Endometrial microvascular endothelial cells (primary cell): ENCODE data around the gene MRRF. TPM values are rescaled to one million over a fixed set of nuclear protein-coding genes. Genes with fewer than 3 reads are reported as not detected.

ENCODE experiments used
- in situ Hi-C: cut with HindIII; loops from 2 replicates; pipeline ENCODE4 v1.10.0; 2017; ENCODE audit warnings: low sequenced_read_pairs, low pct_unique_long_range_greater_than_20kb; ENCODE audit errors: inconsistent ontology term
- total RNA-seq: library from RNA; depleted of rRNA; stranded (reverse); fragments of >200 nt; gene quantifications from one replicate; pipeline ENCODE4 v1.2.3, GENCODE V29; 2015; ENCODE audit errors: inconsistent ontology term

The MRRF gene
- total RNA-seq: 51.4 TPM

DNA sequence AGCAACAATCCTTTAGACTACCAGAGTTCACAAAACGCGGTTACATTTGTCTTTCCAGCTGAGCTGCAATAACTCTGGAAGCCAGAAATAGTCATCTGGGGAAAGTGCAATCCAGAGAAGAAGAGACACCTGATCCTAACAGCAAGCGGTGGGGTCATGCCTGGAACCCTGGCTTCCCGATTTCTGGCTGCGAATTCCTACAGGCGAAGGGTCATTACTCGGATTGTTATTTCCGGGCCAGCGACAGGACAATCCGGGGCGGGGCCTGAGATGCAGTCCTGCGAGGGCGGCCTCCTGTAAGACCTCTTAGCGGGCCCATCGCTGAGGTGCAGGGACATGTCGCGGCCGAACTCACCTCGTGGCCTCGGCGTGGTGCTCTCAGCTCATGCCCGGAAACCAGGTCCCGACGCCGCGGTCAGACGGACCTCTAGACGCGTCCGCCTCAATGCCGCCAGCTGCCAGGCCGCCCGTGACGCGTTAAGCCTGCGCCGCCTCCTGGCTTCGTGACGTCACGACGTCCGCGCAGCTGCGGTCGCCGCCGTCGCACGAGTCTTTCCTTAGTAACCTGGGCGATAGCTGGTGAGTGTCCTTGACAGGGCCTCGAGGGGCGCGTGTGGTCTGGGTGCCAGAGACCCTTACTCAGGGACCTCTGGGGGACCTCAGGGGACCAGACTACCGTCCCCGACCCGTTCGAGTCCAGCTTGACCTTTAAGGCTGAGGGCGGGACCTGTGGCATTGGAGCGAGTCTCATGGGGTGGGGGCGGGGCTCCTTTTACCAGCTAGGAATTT is at the start of gene MRRF, which contains the start of gene RBM18:
MRRF (plus strand) TSS at position 523 of the 789 bp plus-strand sequence. CDS start 6,010 bp downstream, outside the sequence.
RBM18 (minus strand) TSS at position 481 of the 789 bp plus-strand sequence. CDS start 3,348 bp downstream, outside the sequence.
- in situ Hi-C loops: no loop called here

DNA sequence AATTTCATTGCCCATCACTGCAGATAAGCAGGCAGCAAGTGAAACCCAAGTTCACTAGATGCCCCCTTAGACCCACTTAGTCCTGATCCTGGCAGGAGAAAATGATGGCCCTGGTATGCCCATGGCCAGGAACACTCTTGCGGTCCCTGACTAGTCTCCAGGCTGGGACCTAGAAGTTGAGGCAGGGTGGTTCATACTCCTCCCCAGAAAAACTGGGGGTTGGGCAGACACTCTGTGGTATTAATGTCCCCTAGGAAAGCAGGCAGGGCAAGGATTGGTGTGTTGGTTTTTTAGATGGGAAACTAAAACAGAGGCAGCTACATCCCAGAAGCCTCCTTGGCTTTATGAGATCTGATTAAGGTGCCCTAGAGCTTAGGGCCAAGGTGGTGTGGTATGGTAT is 49.0 kb upstream of the MRRF start:
- in situ Hi-C loops: no loop called here

- in situ Hi-C loops: no loop called here
These were observed 48.4 kb upstream of the MRRF start for GRCh38 chr9:122216138-122216797.

- in situ Hi-C loops: no loop called here
These were observed 47.8 kb upstream of the MRRF start for GRCh38 chr9:122216798-122217418.

- in situ Hi-C loops: no loop called here
These were observed 47.0 kb upstream of the MRRF start for GRCh38 chr9:122217640-122218039.

DNA sequence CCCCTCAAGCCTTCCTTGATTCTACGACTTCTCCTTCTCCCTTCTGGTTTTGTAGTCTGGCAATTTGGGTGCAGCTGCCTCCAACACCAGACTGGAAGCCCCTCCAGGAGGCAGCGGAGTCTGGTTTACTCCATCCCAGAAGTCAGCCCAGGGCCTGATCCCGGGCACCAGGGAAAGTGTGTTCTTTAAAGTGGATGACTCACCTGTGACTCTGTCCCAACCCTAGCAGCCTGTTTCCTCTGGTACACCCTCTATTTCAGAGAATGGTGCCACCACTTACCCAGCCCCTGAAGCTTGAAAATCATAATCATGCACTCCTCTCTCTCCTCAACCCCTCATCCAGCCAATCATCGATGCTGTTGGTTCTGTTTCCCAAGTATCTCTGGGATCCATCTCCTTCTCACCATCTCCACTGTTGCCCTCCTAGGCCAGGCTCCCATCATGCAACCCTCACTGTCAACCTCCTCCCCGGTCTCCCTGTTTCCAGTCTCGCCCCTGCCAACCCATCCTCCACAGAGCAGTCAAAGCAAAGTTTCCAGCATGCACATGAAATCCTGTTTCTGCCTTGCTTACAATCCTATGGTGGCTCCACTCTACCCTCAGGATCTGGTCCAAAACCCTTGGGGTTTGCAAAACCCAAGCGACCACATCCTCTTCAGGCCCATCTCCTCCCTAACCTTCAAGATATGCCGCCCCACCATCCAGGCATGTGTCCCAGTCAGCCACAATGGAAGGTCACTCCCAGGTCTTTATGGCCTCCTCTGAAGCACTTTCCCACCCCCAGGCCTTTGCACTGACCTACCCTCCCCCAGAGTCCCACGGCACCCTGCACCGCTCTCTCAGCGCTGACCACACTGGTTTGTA is 46.4 kb upstream of the MRRF start:
- in situ Hi-C loops: no loop called here

GRCh38 chr9:122218935-122219855 is 45.5 kb upstream of the MRRF start:
- in situ Hi-C loops: no loop called here

- in situ Hi-C loops: no loop called here
These were observed 44.6 kb upstream of the MRRF start for GRCh38 chr9:122219856-122220672.

- in situ Hi-C loops: no loop called here
These were observed 44.0 kb upstream of the MRRF start for GRCh38 chr9:122220673-122221182.

DNA sequence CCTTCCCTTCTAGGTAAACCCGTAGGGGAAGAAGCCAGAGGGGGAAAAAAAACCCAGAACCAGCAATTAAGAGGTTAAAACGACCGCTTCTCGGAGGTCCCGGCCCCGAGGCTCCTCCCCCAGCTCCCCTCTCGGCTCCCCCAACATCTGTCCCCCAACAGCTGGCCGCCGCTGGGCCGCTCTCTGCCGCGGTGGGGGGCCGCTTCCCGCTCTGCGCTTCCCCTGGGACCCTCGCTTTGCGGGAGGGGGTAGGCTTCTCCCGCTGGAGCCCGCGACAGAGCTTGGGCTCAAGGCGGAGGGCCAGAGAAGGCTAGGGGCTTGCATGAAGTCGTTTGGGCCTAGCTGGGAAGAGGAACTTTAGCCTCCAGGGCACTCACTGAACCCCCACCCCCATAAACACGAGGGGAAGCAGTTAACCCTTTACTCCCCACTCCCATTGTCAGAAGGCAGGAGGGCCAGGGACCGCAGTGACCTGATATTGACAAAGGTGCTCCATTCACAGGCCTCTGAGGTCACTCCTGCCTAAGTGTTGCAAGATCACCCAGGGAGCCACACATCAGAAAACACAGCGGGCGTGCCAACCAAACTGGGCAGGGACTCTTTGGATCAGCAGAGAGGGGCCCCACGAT is 43.4 kb upstream of the MRRF start:
- in situ Hi-C loops: no loop called here

- in situ Hi-C loops: no loop called here
These were observed 41.9 kb upstream of the MRRF start for GRCh38 chr9:122222791-122223190.

GRCh38 chr9:122223435-122223834 is 41.2 kb upstream of the MRRF start:
- in situ Hi-C loops: no loop called here

DNA sequence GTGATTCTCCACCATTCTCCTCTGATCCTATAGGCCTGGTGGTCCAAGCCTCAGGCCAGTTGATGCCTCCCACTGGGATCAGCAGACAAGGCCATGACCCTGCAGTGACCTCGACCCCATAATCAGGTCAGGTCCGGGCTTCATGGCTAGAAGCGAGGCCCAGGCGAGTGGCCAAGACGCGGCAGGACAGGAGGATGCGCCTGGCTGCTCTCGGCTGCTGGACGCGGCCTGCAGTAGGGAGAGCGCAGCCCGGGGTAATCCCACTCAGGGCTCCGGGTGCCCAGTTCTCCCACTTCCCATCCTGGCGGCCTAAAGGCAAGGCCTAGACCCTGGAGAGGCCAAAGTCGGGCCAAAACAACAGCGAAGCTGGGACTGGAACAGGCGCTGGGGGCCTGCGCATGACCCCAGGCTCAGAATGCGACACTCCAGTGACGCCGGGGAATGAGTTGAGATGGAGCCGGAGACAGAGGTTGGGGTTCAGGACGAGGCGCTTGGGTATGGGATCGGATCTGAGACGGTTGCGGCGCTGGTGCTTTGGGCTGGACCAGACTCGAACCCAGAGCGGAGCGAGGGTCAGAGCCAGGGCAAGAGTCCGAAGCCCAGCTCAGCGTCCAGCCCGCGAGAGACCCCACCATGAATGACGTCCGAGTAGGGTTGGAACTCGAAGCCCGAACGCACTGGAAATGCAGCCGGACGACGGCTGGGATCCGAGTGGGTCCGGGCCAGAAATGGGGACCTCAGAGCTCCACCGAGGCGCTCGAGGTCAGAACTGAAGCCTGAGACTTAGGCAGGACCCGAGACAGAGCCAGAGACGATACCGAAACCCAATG is 39.2 kb upstream of the MRRF start:
- in situ Hi-C loops: no loop called here

DNA sequence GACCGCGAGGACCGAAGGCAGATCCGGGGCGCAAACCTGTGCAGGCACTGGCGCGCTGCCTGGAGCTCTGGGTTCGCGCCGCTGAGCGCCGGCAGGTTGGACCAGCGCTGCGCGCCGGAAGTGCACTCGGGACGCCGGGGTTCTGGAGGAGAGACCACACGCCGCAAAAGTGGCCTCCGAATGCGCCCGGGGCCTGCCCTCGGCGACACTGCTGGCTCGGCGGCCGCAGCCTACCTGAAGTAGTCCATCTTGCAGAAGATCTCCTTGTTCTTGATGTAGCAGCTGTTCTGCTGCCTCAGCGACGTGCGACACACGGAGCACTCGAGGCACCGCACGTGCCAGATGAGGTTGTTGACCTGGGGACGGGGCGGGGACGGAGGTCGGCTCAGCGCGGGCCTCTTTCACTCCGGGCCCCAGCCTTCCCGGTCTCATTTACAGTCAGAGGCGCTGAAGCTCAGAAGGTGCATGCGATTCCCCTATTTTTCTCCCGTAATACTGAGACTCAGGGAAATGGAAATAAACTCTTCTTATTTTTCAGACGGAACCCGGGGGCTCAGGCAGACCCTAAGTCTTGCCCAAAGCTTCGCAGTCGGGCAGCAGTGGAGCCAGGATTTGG is 38.4 kb upstream of the MRRF start:
- in situ Hi-C loops: no loop called here
